NT2/D1 (cell line): ENCODE measurements around the gene TTC16.

Experiments
- DNase-seq: peaks from one replicate; pipeline ENCODE4 v3.0.0-alpha.2; 2011; ENCODE audit warnings: low read depth, low spot score
- H3K27me3 ChIP-seq: 2 replicates; pipeline ENCODE4 v1.6.0; 2011; ENCODE audit warnings: mild to moderate bottlenecking; ENCODE audit not compliant: insufficient read length, insufficient read depth
- H3K36me3 ChIP-seq: 2 replicates; pipeline ENCODE4 v1.6.1; 2011; ENCODE audit warnings: mild to moderate bottlenecking, low read length, mixed read lengths; ENCODE audit not compliant: insufficient read depth, insufficient read length
- H3K4me1 ChIP-seq: 2 replicates; pipeline ENCODE4 v1.5.1; 2011; ENCODE audit not compliant: insufficient read depth, insufficient read length
- H3K4me3 ChIP-seq: 2 replicates; pipeline ENCODE4 v1.5.1; 2011; ENCODE audit warnings: low read depth; ENCODE audit not compliant: insufficient read length
- H3K9ac ChIP-seq: 2 replicates; pipeline ENCODE4 v1.6.0; 2011; ENCODE audit warnings: low read depth; ENCODE audit not compliant: insufficient read length
- H3K9me3 ChIP-seq: 2 replicates; pipeline ENCODE4 v1.5.1; 2011; ENCODE audit warnings: mild to moderate bottlenecking, low read length; ENCODE audit not compliant: insufficient read depth
- SUZ12 ChIP-seq: IDR thresholded peaks from 2 replicates; pipeline ENCODE4 v1.6.1; 2011; ENCODE audit not compliant: insufficient read length, insufficient read depth; ENCODE audit errors: extremely low read depth
- YY1 ChIP-seq: IDR thresholded peaks from 2 replicates; pipeline ENCODE4 v1.6.1; 2011; ENCODE audit not compliant: insufficient read length, insufficient read depth
- ZNF274 ChIP-seq: IDR thresholded peaks from 2 replicates; pipeline ENCODE4 v1.6.1; 2011; ENCODE audit warnings: mild to moderate bottlenecking, low read depth, low read length

TTC16 gene

DNA sequence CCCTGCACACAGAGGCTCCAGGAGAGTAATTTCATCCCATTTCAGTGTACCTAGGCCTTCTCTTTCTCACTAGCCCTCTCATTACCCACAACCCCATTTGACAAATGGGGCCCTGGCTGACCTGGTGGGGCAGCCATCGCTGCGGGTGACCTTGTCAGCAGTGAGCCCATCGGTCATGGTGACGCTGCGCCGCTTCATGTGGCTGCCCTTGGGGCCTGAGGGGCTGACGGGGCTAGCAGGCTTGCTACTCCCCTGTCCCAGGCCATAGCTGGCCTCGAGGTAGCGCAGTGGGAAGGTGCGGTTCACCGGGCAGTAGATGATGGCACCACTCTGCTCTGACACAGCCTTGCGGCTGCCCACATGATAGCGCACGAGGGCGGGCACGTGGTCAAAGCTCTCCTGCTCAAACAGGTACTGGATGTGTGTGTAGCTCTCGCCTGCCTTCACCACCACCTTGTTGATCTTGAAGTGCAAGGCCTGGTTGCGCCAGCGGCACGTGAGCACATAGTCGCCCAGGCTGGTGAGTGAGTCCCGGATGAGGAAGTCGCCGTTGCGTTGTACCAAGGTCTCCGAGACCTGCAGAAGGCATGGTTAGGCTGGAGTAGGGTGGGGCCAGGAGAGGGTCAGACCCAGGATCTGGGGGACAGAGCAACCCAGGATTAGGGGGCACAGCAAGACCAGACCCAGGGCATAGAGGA lies 33.4 kb downstream of the TTC16 start:
- H3K36me3 ChIP-seq, result peaks cover 43% of the 10 kb centered on the region

DNA sequence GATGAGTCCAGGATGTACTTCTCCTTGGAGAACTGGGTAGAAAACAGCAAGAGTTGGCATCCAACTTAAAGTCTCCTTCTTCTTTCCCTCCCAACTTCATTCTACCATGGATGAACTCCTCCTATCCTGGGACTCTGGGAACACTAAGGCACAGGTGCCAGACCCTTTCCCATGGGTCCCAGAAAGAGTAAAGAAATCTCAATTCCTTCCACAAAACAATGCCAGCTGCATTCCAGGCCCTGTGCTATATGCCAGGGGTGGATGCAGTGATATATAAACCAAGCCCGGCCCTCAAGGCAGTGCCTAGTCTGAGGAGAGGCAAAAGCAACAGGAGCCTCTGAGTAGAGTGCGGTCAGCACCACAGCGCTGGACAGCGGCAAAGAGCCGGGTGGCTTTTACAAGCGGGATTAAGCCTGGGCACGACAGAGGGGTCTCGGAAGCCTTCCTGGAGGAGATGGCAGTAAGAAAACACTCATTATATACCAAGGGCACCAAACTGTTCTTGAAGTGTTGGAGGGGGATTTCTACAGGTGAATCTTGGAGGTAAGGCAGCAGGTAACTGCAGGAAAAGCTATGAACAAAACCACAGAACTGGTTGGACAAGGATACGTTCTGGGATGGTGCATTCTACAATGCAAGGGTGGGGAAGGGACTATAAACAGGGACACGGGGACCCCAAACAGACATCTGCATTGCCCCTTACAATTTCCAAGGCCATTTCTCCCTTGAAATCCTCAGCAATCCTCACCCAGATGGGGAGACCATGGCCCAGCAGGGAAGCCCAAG lies 35.6 kb downstream of the TTC16 start:
- peaks cover 34% of the 10 kb centered on the region for H3K36me3 ChIP-seq
- H3K4me1 ChIP-seq, result peaks cover 6% of the 10 kb centered on the region
- TF ChIP-seq YY1, result no peak
- no peak for TF ChIP-seq SUZ12
- TF ChIP-seq ZNF274, result no peak
- DNase-seq, result no peak
- H3K4me3 ChIP-seq, result no peak overlapping the region
- H3K9me3 ChIP-seq, result no peaks in the 10 kb centered on the region
- no peak overlapping the region for H3K9ac ChIP-seq
- peaks cover 51% of the 10 kb centered on the region for H3K27me3 ChIP-seq

More for the DNA sequence above, 33.4 kb downstream of the TTC16 start:
- Histone ChIP-seq H3K9ac (no peak overlapping the region), H3K4me1 (peaks cover 2% of the 10 kb centered on the region), H3K9me3 (no peaks in the 10 kb centered on the region), H3K4me3 (no peak overlapping the region), H3K27me3 (peaks cover 31% of the 10 kb centered on the region)
- TF ChIP-seq ZNF274 (no peak), YY1 (no peak), SUZ12 (no peak)
- no peak for DNase-seq

DNA sequence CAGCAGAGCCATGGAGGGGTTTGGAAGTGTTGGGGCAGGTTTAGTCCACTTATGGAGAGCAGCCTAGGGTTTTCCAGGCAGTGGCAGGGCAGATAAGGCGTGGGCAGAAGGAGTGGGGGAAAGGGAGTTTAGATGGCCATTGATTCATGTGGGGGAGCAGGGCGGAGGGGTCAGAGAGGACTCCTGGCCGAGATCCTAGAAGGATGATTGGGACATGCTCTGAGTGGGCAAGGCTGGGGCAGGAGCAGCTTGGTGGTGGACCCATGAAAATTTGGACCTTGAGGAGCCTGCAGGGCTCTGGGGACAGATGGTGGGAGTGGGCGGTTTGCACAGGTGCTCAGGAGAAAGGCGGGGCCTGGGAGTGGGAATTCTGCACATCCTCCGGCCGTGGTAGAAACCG lies 37.3 kb downstream of the TTC16 start:
- no peak for TF ChIP-seq YY1
- no peak for TF ChIP-seq SUZ12
- no peak for TF ChIP-seq ZNF274
- peaks cover 52% of the 10 kb centered on the region for H3K27me3 ChIP-seq
- no peak for DNase-seq

DNA sequence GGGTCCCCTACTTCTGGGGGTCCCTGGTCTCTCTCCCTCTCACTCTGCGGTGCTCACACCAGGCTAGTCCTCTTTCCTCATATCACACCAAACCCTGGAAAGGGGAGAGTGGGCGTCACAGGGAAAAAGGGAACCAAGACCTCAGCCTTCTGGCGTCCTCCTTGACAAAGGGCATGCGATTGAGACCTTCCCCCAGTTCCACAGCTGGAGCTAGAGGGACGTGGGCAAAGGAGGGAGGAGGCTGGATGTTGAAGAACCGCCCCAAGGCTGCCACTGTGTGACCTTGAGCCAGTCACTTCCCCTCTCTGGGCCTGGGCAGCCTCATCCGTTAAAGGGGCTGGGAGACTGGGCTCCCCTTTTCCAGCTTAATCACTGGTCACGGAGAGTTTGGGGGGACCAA lies 37.7 kb downstream of the TTC16 start:
- Histone ChIP-seq H3K9me3 (no peaks in the 10 kb centered on the region), H3K4me1 (peaks cover 8% of the 10 kb centered on the region), H3K9ac (peak overlapping the region; percentile 32), H3K4me3 (no peak overlapping the region), H3K27me3 (peaks cover 52% of the 10 kb centered on the region), H3K36me3 (peaks cover 23% of the 10 kb centered on the region)
- no peak for DNase-seq
- TF ChIP-seq YY1 (no peak), ZNF274 (no peak), SUZ12 (no peak)

More for the DNA sequence above, 37.3 kb downstream of the TTC16 start:
- H3K9ac ChIP-seq, result no peak overlapping the region
- peaks cover 27% of the 10 kb centered on the region for H3K36me3 ChIP-seq
- H3K9me3 ChIP-seq, result no peaks in the 10 kb centered on the region
- no peak overlapping the region for H3K4me3 ChIP-seq
- H3K4me1 ChIP-seq, result peaks cover 6% of the 10 kb centered on the region

DNA sequence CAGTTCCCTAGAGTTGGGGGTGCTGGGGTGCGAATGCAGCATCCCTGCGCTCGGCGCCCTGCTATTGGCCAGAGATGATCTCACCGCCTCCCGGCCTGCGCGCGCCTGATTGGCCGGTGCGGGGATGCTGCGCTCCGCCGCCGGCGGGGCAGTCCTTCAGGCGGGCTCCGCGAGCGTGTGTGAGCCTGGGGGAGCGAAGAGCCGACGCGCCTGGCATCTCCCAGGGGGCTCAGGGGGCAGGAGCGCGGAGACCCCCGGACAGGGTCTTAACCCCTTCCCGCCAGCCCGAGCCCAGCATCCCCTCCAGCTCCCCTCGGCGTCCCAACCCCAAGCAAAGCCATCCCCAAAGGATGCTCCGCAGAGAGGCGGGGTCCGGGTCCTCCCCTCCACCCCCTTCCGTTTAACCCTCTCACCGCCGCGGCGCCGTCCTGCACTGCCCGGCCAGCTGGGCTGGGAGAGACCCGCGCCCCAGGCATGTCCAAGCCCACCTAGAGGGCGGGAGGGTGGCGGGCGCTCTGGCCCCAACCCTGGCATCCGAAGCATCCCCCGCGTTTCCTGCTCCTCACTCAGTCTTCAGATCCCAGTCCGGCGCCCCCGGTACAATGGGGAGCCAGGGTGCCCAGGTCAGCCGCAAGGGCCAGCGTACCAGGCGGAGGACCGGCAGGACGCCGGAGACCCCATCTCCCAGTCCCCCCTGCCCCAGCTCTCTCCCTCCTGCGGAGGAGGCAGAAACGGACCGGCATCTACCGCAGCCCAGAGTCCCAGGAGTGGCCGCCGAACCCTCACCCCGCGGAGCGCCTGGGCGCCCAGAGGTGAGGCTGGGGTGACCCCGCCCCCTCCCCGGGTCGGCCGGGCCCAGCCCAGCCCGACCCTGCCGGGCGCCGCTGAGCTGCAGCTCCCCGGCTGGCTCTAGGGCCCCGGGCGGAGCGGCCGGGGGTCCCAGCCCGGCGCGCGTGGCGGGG lies 38.5 kb downstream of the TTC16 start:
- H3K36me3 ChIP-seq, result peaks cover 15% of the 10 kb centered on the region
- TF ChIP-seq ZNF274 (no peak), SUZ12 (no peak), YY1 (no peak)
- H3K4me1 ChIP-seq, result peaks cover 10% of the 10 kb centered on the region
- peak overlapping the region; percentile 69 for H3K4me3 ChIP-seq
- H3K27me3 ChIP-seq, result peaks cover 52% of the 10 kb centered on the region
- no peaks in the 10 kb centered on the region for H3K9me3 ChIP-seq
- H3K9ac ChIP-seq, result peak overlapping the region; percentile 64
- peak; percentile 52 for DNase-seq

DNA sequence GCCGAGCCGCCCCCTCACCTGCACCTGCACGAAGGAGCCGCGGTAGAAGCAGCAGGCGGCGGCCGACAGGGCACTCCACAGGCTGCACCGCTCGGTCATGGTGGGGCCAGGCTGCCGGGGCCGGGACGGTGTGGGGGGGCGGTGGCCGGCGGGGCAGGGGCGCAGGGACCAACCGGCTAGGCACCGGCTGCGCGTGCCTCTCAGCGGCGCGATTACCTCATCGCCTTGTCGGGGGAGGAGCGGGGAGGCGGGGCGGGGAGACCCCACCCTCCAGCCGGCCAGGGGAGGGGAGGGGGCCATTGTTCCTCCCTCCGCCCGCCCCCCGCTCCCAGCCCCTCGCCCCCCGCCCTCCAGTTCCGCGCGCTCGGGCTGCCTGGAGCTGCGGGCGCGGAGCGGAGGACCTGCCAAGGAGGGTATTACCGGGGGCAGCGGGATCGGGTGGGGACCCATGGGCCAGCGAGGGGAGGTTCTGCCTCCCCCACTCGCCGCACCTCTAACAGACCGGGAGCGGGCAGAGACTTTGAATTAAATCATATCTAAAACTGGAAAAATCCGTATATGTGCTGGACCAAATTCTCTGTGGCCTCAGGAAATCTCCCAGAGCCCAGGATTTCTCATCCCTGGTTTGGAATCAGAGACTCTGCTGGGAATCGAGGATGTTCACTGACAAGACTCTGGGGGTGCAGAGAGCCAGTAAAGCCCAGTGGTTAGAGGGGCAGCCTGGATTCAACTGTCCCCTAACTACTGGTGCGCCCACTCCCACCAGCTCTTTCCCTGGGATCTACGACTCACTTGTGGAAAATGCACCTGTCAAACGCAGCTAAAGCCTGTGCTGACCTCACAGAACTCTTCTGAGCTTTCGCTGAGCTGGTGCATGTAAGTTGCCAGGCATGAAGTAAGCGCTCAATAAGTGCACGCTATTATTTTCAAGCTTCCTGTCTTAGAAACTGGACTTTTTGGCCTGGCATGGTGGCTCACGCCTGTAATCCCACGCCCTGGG lies 39.5 kb downstream of the TTC16 start:
- H3K9me3 ChIP-seq, result no peaks in the 10 kb centered on the region
- H3K4me1 ChIP-seq, result peaks cover 10% of the 10 kb centered on the region
- H3K36me3 ChIP-seq, result peaks cover 8% of the 10 kb centered on the region
- H3K27me3 ChIP-seq, result peaks cover 52% of the 10 kb centered on the region
- H3K4me3 ChIP-seq, result peak overlapping the region; percentile 69
- no peak for TF ChIP-seq SUZ12
- no peak for DNase-seq
- H3K9ac ChIP-seq, result peak overlapping the region; percentile 64
